ENCODE results near the gene MRPS33. TPM values are rescaled to one million over a fixed set of nuclear protein-coding genes. Genes with fewer than 3 reads are reported as not detected.

Gene MRPS33
- total and polyA plus RNA-seq, 2 donors (not counting 3 experiments of a cell fraction or from before 2014, with no cell fraction given), result 13.5 to 34.1 TPM

GRCh38 chr7:141012696-141013344 is 1.9 kb downstream of the MRPS33 start:
- no TSS peak for BruUV-seq (replicated peaks)
- ChIA-PET POLR2A (no interaction called here), CTCF (interaction anchor here (0.9 to 4.4 kb wide), 6 partner anchors 202 to 521 kb away, joined by 3 to 81 read pairs (median 11); no protein-coding TSS in a partner anchor)
- Histone ChIP-seq H2AFZ (ENCODE audit: low read depth, low read length) (no peak overlapping the region), H4K20me1 (replicated peaks; ENCODE audit: control insufficient read depth, extremely low read depth, insufficient read depth, low read length) (no peaks in the 10 kb centered on the region), H3K79me2 (ENCODE audit: control insufficient read depth, insufficient read depth, low read length) (no peaks in the 10 kb centered on the region), H3K9me3 (replicated peaks; ENCODE audit: control insufficient read depth, insufficient read depth, low read length) (no peaks in the 10 kb centered on the region), H3K9me1 (replicated peaks; ENCODE audit: control insufficient read depth, extremely low read depth, insufficient read depth, low read length) (no peaks in the 10 kb centered on the region), H3K9ac (replicated peaks; ENCODE audit: extremely low read depth, insufficient read depth, low read length) (no peak overlapping the region), H3K4me3 (replicated peaks in 1 of 3; ENCODE audit: insufficient read depth in 1 of 3, low read depth in 1 of 3, low read length in 3 of 3) (no peak overlapping the region), H3K27me3 (ENCODE audit: control insufficient read depth in 2 of 2, insufficient read depth in 2 of 2, low read length in 2 of 2) (peaks cover 2% of the 10 kb centered on the region in 2 experiments), H3K4me2 (ENCODE audit: insufficient read depth, low read length) (no peak overlapping the region), H3K4me1 (ENCODE audit: control insufficient read depth, extremely low read depth, insufficient read depth, low read length) (peaks cover 6% of the 10 kb centered on the region), H3K27ac (ENCODE audit: insufficient read depth, low read depth, low read length) (no peak overlapping the region), H3K36me3 (ENCODE audit: control insufficient read depth in 2 of 2, extremely low read depth in 1 of 2, insufficient read depth in 2 of 2, low read length in 2 of 2) (peaks cover 0 to 2% of the 10 kb centered on the region in 2 experiments)
- DNase-seq (ENCODE audit: low read depth, low spot score), result no peak
- no peak for FAIRE-seq
- TF ChIP-seq, protein P1, sequence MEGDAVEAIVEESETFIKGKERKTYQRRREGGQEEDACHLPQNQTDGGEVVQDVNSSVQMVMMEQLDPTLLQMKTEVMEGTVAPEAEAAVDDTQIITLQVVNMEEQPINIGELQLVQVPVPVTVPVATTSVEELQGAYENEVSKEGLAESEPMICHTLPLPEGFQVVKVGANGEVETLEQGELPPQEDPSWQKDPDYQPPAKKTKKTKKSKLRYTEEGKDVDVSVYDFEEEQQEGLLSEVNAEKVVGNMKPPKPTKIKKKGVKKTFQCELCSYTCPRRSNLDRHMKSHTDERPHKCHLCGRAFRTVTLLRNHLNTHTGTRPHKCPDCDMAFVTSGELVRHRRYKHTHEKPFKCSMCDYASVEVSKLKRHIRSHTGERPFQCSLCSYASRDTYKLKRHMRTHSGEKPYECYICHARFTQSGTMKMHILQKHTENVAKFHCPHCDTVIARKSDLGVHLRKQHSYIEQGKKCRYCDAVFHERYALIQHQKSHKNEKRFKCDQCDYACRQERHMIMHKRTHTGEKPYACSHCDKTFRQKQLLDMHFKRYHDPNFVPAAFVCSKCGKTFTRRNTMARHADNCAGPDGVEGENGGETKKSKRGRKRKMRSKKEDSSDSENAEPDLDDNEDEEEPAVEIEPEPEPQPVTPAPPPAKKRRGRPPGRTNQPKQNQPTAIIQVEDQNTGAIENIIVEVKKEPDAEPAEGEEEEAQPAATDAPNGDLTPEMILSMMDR (IDR thresholded peaks at IDR 0.05; ENCODE audit: extremely low read depth in 1 of 2, insufficient read depth in 1 of 2, low read depth in 1 of 2, low read length in 2 of 2), result no peak
- TF ChIP-seq MYC (IDR thresholded peaks at IDR 0.05; ENCODE audit: low read depth, low read length), result no peak
- TF ChIP-seq EZH2 (IDR thresholded peaks at IDR 0.05; ENCODE audit: borderline replicate concordance, low read depth, low read length, severe bottlenecking), result no peak
- TF ChIP-seq POLR2AphosphoS5 (IDR thresholded peaks at IDR 0.05; ENCODE audit: insufficient read depth, low read depth, low read length), result no peak
- TF ChIP-seq FOS (IDR thresholded peaks at IDR 0.05; ENCODE audit: borderline replicate concordance, insufficient read depth, low read length), result no peak
- TF ChIP-seq JUN (IDR thresholded peaks at IDR 0.05; ENCODE audit: borderline replicate concordance, insufficient read depth, insufficient read length, low read depth), result no peak
- TF ChIP-seq, protein P2, sequence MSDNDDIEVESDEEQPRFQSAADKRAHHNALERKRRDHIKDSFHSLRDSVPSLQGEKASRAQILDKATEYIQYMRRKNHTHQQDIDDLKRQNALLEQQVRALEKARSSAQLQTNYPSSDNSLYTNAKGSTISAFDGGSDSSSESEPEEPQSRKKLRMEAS (IDR thresholded peaks at IDR 0.05; ENCODE audit: insufficient read depth, insufficient read length), result no peak
- TF ChIP-seq GATA2 (IDR thresholded peaks at IDR 0.05; ENCODE audit: insufficient read depth, insufficient read length, low read depth, low read length), result no peak
- dilution Hi-C loops (cut with MboI; ENCODE audit: extremely low pct_ligation_motif_present, low sequenced_read_pairs) (no loop called here), intact Hi-C loops (cut with micrococcal nuclease) (loop anchor here (1.0 to 10.0 kb wide), 5 partner anchors 202 to 838 kb away; no protein-coding TSS in a partner anchor)

All from endothelial cell of umbilical vein (primary cell).